Forelimb muscle (tissue), 1 donor: ENCODE results near the gene NSFL1C. TPM values are rescaled to one million over a fixed set of nuclear protein-coding genes. Genes with fewer than 3 reads are reported as not detected.

Experiments
- DNase-seq: peaks from one replicate; pipeline ENCODE4 v3.0.0-alpha.2; 2013; ENCODE audit warnings: low read depth
- polyA plus RNA-seq: library from polyadenylated mRNA; unstranded; fragments of 120-200 nt; gene quantifications from one replicate; pipeline ENCODE4 v1.2.1, GENCODE V29; 2013; ENCODE audit not compliant: insufficient read length

Gene NSFL1C
- polyA plus RNA-seq, 1 donor = 67.3 TPM

GRCh38 chr20:1460275-1460674, 6.4 kb downstream of the NSFL1C start:
- no peak for DNase-seq

GRCh38 chr20:1457992-1458391, 8.7 kb downstream of the NSFL1C start:
- DNase-seq = no peak

- no peak for DNase-seq
Observed at GRCh38 chr20:1456300-1456699, 10.3 kb downstream of the NSFL1C start.

DNA sequence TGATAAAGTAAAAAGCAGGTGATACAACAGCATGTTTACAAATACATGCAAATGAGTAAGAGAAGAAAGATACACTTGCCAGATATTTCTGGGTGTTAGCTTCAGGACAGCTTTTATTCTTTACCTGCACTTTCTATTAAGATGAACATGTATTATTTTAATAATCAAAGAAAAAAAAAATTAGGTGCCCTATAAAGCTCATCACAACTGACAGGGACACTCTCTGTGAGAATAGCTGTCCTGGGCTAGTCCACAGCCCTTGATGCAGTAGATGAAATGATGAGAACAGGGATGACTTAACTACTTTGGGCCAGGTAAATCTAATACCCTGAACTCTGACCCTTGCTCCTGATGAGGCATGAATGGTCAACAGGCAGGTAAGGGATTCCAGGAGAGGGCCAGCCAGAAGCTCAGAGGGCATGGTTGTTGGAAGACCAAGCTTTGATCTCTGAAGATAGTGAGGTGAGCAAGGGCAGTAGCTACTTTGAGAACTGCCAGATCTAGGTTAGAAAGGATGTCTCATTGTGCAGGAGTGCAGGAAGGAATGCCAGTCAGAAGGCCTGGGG, 15.6 kb downstream of the NSFL1C start:
- DNase-seq = no peak

DNA sequence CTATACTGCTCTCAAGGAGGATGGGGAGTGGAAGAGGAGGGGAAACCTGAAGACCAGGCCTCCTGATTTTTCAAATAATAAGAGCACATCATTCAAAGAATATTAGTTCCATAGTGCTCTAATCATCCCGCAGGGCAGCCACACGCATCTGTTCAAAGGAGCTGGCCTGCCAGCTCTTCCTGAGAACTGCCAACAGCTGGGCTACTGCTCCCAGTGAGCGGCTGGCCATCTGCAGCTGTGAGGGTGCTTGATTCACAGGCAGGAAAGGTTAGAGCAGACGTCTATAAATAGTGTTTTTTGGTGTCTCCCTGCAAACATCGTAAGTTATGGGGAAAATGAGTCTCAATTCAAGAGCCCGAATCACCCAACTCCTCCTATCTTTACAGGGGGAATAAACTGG, 17.3 kb downstream of the NSFL1C start:
- DNase-seq = no peak

- no peak for DNase-seq
Observed at GRCh38 chr20:1448081-1448620, 18.5 kb downstream of the NSFL1C start.

DNA sequence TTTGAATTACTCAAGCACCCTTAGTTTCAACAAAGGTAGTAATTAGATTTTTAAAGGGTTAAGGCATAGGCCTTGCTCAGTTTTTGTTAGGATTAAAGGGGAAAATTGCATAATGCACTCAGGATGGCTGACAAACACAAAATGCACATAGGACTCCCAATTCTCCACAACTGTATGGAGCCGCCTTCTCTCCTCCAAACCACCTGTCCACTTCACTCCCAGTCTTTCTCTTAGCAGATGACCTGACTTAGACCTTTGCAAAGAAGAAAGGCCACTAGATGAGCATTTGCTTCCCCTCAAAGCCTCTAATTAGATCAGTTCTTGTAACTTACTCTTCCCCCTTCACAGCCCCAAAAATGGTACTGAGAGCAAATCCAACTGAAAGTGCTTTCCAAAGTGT, 20.1 kb downstream of the NSFL1C start:
- no peak for DNase-seq

GRCh38 chr20:1443085-1443484, 23.6 kb downstream of the NSFL1C start:
- DNase-seq = no peak

- no peak for DNase-seq
Observed at GRCh38 chr20:1442304-1442703, 24.3 kb downstream of the NSFL1C start.

DNA sequence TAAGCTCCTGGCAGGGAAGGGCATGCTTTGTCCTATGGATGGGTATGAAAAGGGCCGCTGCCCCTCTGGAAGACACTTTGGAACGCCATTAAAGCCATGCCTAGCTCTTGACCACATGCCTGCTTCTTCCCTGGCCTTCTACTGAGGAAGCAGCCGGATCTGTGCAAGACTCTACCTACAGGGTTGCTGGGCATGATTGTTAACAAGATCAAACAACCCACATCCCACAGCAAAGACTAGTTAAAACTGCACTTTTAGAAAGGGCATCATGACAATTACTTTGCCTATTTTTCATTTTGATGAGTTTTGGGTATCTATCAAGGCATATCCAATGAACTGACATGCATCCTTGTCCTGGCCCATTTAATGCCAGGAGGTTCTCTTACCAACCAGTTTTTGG, 25.5 kb downstream of the NSFL1C start:
- no peak for DNase-seq

- no peak for DNase-seq
Observed at GRCh38 chr20:1440024-1440423, 26.6 kb downstream of the NSFL1C start.

DNA sequence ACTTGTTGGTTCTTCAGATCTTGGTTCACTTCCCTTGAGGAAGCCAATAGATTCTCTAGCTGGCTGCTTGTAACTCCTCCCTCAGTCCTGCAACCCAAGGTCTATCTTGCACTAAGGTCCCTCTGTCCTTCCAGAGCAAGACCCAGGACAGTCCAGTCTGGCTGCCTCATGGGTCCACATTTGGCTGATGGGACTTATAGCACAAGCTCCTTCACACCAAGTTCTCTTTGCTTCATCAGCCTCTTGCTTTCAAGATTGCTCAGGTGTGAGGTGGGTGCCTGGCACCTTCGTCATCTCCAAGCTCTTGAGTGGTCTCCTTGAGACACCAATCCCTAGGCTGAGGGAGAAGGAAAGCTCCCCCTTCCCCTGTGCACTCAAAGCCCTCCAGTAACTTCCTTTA, 28.3 kb downstream of the NSFL1C start:
- DNase-seq = no peak

DNA sequence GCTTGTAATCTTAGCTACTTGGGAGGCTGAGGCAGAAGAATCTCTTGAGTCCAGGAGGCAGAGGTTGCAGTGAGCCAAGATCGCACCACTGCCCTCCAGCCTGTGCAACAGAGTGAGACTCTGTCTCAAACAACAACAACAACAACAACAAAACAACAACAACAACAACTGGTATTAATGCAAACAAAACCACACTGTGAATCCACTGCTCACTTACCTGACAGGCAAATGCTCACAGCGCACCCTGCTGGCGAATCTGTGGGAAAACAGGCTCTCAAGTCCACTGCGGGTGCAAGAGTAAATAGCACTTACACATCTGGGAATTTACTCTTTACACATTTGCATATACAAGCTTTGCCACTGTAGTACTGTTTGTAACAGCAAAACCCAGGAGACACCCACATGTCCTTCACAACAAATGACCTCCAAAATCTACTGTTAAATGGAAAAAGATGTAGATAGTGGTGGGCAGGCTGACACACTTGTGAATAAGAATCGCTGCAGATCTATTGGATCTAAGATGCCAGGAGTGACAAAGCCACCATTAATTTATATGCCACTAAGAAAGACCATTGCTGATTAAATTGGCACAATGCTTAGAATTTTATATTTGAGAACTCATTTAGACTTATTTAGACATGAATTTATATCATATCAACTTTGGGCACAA, 29.3 kb downstream of the NSFL1C start:
- DNase-seq = no peak

GRCh38 chr20:1436263-1436662, 30.4 kb downstream of the NSFL1C start:
- DNase-seq = no peak

DNA sequence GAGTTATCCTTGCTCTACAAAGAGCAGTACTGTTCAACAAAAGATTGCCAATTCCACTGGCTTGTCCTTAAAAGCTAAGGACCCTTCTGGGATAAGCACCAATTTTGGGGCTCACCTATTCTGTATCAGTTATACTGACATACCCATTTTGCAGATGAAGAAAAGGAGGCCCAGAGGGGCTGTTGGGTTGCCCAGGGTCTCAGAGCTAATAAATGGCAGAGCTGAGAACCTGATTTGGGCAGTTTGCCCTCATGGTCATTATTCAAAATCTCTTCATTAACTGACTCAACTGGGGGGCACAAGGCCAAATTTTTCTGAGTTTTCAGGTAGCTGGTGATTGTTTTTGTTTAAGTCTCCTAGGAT, 31.3 kb downstream of the NSFL1C start:
- no peak for DNase-seq

DNA sequence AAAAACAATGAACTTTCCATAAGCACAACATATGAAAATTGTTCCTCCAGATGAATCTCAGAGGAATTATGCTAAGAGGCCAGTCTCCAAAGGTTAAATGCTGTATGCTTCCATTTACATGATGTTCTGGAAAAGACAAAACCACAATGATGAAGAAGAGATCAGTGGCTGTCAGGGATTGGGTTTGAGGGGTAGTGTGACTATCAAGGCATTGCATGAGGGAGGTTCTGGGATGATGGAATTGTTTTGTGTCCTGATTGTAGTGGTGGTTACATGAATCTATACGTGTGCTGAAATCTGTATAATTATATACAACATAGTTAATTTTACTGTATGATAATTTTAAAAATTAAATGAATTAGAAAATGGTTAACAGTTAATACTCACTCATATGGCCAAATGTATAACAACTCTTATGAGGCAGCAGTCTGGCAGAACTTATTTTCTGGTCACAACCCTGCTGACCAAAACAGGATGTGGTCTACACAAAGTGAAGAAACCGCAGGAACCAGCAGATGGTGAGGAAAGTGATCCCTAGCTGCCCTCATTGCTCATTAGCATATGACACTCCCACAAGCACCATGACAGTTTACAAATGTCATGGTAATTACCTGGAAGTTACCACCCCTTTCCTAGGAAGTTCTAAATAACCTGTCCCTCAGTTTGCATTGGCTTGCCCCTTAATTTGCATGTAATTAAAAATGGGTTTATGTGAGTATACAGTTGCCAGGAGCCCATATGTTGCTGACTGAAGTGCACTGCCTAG, 31.9 kb downstream of the NSFL1C start:
- DNase-seq = no peak

DNA sequence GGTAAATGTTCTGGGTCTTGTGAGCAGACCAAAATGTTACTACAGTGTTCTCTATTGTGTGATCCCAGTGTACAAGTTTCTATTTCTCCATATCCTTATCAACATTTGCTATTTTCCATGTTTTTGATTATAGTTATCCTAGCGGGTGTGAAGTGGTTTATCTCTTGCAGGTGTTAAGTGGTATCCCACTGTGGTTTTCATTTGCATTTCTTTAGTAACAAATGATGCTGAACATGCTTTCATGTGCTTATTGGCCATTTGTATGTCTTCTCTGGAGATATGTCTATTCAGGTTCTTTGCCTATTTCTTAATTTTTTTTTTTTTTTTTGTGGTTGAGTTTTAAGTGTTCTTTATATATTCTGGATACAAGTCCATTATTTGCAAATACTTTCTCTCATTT, 35.5 kb downstream of the NSFL1C start:
- DNase-seq = no peak

- no peak for DNase-seq
Observed at GRCh38 chr20:1430004-1430451, 36.6 kb downstream of the NSFL1C start.

DNA sequence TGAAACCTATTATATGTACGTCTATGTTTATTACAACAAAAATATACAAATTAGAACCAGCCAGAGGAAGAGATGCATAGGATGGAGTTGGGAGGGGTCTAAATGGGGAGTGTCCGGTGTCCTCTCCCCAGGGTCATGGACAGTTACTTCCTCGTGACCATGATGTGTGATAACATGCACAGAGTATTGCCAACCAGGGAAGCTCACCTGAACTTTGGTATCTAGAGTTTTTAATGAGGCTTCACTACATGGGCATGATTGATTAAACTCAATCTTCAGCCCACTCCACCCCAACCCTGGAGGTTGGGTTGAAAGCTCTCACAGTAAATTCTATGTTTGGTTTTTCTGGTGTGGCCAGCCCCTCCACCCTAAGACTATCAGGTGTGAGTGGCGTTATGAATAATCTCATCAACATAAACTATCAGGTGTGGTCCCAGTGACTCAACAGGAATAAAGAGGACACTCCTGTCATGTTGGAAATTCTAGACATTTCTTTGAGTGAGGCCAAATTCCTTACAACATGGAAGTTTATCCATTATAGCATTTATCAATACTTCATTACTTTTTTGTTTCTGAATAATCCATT, 37.4 kb downstream of the NSFL1C start:
- no peak for DNase-seq

DNA sequence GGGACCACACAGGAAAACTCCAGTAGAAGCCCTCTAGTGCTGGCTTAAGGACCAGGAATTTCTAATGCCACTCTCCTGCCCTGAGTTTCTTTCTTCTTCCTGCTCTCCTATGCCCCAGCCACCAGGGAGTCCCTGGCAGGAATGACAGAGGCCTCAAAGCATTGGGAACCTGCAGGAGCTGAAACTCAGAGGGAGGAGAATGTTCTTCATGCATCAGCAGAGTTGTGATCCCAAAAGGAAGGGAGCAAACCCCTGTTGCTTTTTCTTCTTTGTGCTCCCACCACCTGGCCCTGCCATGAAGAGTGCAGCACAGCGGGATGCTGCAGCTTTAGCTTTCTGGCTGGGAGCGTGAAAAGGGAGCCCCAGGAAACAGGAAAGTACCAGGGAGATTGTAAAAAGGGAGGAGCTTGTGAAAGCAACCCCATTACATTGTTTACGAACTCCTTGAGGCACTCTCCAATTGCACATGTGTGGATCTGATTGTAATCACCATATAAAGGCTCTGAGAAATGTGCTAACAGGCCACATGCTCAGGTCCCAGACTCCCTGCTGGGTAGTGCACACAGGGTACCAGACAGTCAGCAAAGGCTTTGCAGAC, 39.1 kb downstream of the NSFL1C start:
- DNase-seq = no peak

GRCh38 chr20:1426231-1426849, 40.3 kb downstream of the NSFL1C start:
- DNase-seq = no peak

GRCh38 chr20:1424336-1424735, 42.3 kb downstream of the NSFL1C start:
- DNase-seq = no peak
